Fibroblast of skin of scalp (primary cell): ENCODE results near the gene MRPS26.
"Not testable (repeated sequence)": the region's sequence is repeated elsewhere in the genome, so short reads cannot be mapped to it uniquely, and the experiment has no call there.

ENCODE experiments used
- DNase-seq: peaks from one replicate; pipeline ENCODE4 v3.0.0-alpha.2; 2013

MRPS26 gene

GRCh38 chr20:3042625-3043024, 3.2 kb upstream of the MRPS26 start:
- DNase-seq: no peak

- DNase-seq: no peak
Measured at GRCh38 chr20:3043322-3043721, 2.5 kb upstream of the MRPS26 start, which contains the start of gene GNRH2. Gene GNRH2, plus strand, starts transcription at chr20:3043622. Its CDS starts 793 bp downstream, at chr20:3044415.

- DNase-seq: no peak
Measured at GRCh38 chr20:3044336-3044965, 1.4 kb upstream of the MRPS26 start.

GRCh38 chr20:3045042-3045815, 623 bp upstream of the MRPS26 start:
- DNase-seq: no peak

- no peak for DNase-seq
Measured at GRCh38 chr20:3046677-3047462, 1.0 kb downstream of the MRPS26 start.

- no peak for DNase-seq
Measured at GRCh38 chr20:3047486-3048419, 1.9 kb downstream of the MRPS26 start.

GRCh38 chr20:3051385-3052019, 5.7 kb downstream of the MRPS26 start:
- DNase-seq: no peak

- DNase-seq: no peak
Measured at GRCh38 chr20:3059489-3059888, 13.6 kb downstream of the MRPS26 start.

GRCh38 chr20:3064119-3064518, 18.3 kb downstream of the MRPS26 start:
- DNase-seq: not testable (repeated sequence)

- DNase-seq: no peak
Measured at GRCh38 chr20:3067139-3068014, 21.5 kb downstream of the MRPS26 start.

- no peak for DNase-seq
Measured at GRCh38 chr20:3068075-3068474, 22.2 kb downstream of the MRPS26 start.

GRCh38 chr20:3068986-3069900, 23.4 kb downstream of the MRPS26 start:
- DNase-seq: no peak

GRCh38 chr20:3070725-3071124, 24.9 kb downstream of the MRPS26 start:
- no peak for DNase-seq

GRCh38 chr20:3071266-3071609, 25.4 kb downstream of the MRPS26 start:
- no peak for DNase-seq

GRCh38 chr20:3071610-3072529, 26.0 kb downstream of the MRPS26 start, which contains the start of gene OXT:
Gene OXT, plus strand, starts transcription at chr20:3071620. Its CDS starts 36 bp downstream, at chr20:3071656.
- DNase-seq: peak; percentile 44

GRCh38 chr20:3072530-3073250, 26.8 kb downstream of the MRPS26 start:
- no peak for DNase-seq

GRCh38 chr20:3073251-3073643, 27.4 kb downstream of the MRPS26 start:
- not testable (repeated sequence) for DNase-seq

GRCh38 chr20:3074812-3075211, 29.0 kb downstream of the MRPS26 start:
- no peak for DNase-seq
